NB4 (cell line): ENCODE measurements around the gene NDUFS6.

ENCODE experiments used
- POLR2A ChIP-seq: IDR thresholded peaks from 2 replicates; pipeline ENCODE4 v1.6.1; 2011; ENCODE audit warnings: mild to moderate bottlenecking; ENCODE audit not compliant: insufficient read length; ENCODE audit errors: extremely low read depth
- TF ChIP-seq, protein P1 (sequence below): IDR thresholded peaks from one replicate; pipeline ENCODE4 v1.5.1; 2012; ENCODE audit warnings: low read depth, low read length

DNA sequence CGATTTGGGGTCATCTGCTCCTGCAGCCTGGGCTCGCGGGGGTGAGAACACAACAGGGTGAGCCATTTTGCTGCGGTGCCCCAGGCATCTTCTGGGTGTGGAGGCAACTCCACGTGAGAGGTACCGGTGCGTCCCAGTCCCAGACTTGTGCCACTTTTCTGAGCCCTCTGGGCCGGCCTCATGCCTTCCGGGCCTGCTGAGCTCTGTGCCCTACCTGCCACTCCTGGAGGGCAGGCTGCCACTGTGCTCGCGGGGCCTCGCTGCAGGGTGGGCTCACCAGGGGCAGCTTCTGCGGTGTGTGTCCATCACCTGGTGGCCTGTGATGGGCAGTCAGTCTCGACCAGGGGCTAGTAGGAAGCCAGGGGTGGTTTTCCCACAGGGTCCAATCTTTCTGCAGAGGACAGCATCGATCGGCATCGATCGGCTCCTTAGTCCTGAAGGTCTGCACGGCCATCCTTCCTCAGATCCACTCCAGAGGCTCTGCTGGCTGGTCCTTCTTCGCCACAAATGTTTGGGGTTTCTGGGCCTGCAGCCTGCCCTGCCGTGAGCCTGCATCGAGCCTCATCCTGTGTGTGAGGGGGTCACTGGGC, 58.9 kb downstream of the NDUFS6 start:
- TF ChIP-seq, protein P1, sequence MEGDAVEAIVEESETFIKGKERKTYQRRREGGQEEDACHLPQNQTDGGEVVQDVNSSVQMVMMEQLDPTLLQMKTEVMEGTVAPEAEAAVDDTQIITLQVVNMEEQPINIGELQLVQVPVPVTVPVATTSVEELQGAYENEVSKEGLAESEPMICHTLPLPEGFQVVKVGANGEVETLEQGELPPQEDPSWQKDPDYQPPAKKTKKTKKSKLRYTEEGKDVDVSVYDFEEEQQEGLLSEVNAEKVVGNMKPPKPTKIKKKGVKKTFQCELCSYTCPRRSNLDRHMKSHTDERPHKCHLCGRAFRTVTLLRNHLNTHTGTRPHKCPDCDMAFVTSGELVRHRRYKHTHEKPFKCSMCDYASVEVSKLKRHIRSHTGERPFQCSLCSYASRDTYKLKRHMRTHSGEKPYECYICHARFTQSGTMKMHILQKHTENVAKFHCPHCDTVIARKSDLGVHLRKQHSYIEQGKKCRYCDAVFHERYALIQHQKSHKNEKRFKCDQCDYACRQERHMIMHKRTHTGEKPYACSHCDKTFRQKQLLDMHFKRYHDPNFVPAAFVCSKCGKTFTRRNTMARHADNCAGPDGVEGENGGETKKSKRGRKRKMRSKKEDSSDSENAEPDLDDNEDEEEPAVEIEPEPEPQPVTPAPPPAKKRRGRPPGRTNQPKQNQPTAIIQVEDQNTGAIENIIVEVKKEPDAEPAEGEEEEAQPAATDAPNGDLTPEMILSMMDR, result no peak
- no peak for TF ChIP-seq POLR2A
